Stomach (tissue), 4 donors: ENCODE results near the gene SLAIN2.

ENCODE experiments used
- EP300 ChIP-seq: sonication (generic); formaldehyde crosslinking; IDR thresholded peaks from one replicate; pipeline ENCODE4 v1.6.1; 2017; ENCODE audit warnings: antibody characterized with exemption
- POLR2A ChIP-seq, 4 donors: fragments of 450-650 bp; IDR thresholded peaks; one replicate each; pipeline ENCODE4 v1.6.1; 2016; ENCODE audit warnings: antibody characterized with exemption in 4 of 4, control low read depth in 2 of 4, mild to moderate bottlenecking in 1 of 4, moderate library complexity in 1 of 4
- POLR2AphosphoS5 ChIP-seq, 3 donors: sonication (generic); formaldehyde crosslinking; IDR thresholded peaks; one replicate each; pipeline ENCODE4 v1.6.1; 2016; ENCODE audit warnings: antibody characterized with exemption in 3 of 3
- TF ChIP-seq, protein P1 (sequence below), 7 experiments: fragments of 450-650 bp in 4 of 7; fragments of 200-600 bp in 3 of 7; sonication (generic) in 3 of 7; IDR thresholded peaks; one replicate each; pipeline ENCODE4 v1.5.1; 2016 to 2019; ENCODE audit warnings: antibody characterized with exemption in 7 of 7, control low read depth in 2 of 7, mild to moderate bottlenecking in 1 of 7

DNA sequence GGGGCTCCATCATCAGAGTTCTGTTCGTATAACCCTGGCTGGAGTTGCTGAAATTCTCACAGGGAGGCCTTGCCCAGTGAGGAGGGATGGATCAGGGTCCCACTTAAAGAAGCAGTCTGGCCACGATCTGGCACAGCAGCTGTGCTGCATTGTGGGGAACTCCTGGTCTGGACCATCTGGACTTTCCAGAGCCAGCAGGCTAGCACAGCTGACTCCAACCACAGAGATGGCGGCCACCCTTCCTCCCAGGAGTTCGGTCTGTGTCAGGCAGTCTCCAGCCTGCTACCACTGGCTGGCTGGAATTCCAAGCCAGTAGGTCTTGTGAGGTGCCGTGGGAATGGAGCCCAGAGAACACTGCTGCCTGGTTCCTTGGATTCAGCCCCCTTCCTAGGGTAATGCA lies 62.0 kb downstream of the SLAIN2 start:
- TF ChIP-seq POLR2A (IDR thresholded peaks at IDR 0.05) (no peak), POLR2AphosphoS5 (IDR thresholded peaks at IDR 0.05) (no peak), EP300 (no peak)
- TF ChIP-seq, protein P1, sequence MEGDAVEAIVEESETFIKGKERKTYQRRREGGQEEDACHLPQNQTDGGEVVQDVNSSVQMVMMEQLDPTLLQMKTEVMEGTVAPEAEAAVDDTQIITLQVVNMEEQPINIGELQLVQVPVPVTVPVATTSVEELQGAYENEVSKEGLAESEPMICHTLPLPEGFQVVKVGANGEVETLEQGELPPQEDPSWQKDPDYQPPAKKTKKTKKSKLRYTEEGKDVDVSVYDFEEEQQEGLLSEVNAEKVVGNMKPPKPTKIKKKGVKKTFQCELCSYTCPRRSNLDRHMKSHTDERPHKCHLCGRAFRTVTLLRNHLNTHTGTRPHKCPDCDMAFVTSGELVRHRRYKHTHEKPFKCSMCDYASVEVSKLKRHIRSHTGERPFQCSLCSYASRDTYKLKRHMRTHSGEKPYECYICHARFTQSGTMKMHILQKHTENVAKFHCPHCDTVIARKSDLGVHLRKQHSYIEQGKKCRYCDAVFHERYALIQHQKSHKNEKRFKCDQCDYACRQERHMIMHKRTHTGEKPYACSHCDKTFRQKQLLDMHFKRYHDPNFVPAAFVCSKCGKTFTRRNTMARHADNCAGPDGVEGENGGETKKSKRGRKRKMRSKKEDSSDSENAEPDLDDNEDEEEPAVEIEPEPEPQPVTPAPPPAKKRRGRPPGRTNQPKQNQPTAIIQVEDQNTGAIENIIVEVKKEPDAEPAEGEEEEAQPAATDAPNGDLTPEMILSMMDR (IDR thresholded peaks at IDR 0.05), result no peak
